OCI-LY1 (cell line): Measurements from ENCODE around the gene LSM2.

Source experiments
- H2AFZ ChIP-seq: fragments of 200-600 bp; sonication (generic), shearing (Covaris generic); 2 replicates; pipeline ENCODE4 v1.6.0; 2014; ENCODE audit warnings: antibody characterized with exemption, mild to moderate bottlenecking, low read length
- H3F3A ChIP-seq: fragments of 200-600 bp; sonication (generic), shearing (Covaris generic); 2 replicates; pipeline ENCODE4 v1.6.0; 2014; ENCODE audit warnings: mild to moderate bottlenecking, antibody characterized with exemption, low read length, moderate library complexity; ENCODE audit not compliant: insufficient read depth
- H3K27ac ChIP-seq: fragments of 200-600 bp; sonication (generic); 2 replicates; pipeline ENCODE4 v1.5.1; 2014; ENCODE audit warnings: low read length, mixed run types, mild to moderate bottlenecking, low read depth; ENCODE audit not compliant: poor library complexity, severe bottlenecking
- H3K27me3 ChIP-seq: fragments of 200-600 bp; sonication (generic); 2 replicates; pipeline ENCODE4 v1.6.0; 2014; ENCODE audit warnings: antibody characterized with exemption, mild to moderate bottlenecking, low read length, moderate library complexity; ENCODE audit not compliant: insufficient read depth
- H3K36me3 ChIP-seq: fragments of 200-600 bp; sonication (generic); 2 replicates; pipeline ENCODE4 v1.6.1; 2014; ENCODE audit warnings: mild to moderate bottlenecking, antibody characterized with exemption, low read length, moderate library complexity, mixed read lengths; ENCODE audit not compliant: insufficient read depth
- H3K4me1 ChIP-seq: fragments of 200-600 bp; sonication (generic); 2 replicates; pipeline ENCODE4 v1.5.1; 2014; ENCODE audit warnings: mild to moderate bottlenecking, low read length, moderate library complexity; ENCODE audit not compliant: insufficient read depth, severe bottlenecking
- H3K4me2 ChIP-seq: fragments of 200-600 bp; sonication (generic), shearing (Covaris generic); 2 replicates; pipeline ENCODE4 v1.6.1; 2014; ENCODE audit warnings: low read length
- H3K4me3 ChIP-seq: fragments of 200-600 bp; sonication (generic); 2 replicates; pipeline ENCODE4 v1.5.1; 2014; ENCODE audit warnings: low read length, low read depth, mild to moderate bottlenecking, mixed read lengths; ENCODE audit not compliant: poor library complexity, severe bottlenecking
- H3K79me2 ChIP-seq: fragments of 200-600 bp; shearing (Covaris generic); 2 replicates; pipeline ENCODE4 v1.6.1; 2016; ENCODE audit warnings: mixed run types, low read length, mixed read lengths; ENCODE audit not compliant: insufficient read depth
- H3K9ac ChIP-seq: fragments of 200-600 bp; sonication (generic), shearing (Covaris generic); 2 replicates; pipeline ENCODE4 v1.6.1; 2014; ENCODE audit warnings: mild to moderate bottlenecking, low read length, mixed read lengths
- H3K9me2 ChIP-seq: fragments of 200-600 bp; sonication (generic), shearing (Covaris generic); 2 replicates; pipeline ENCODE4 v1.6.1; 2014; ENCODE audit warnings: low read depth, mild to moderate bottlenecking, low read length, mixed read lengths
- H3K9me3 ChIP-seq: fragments of 200-600 bp; shearing (Covaris generic); 2 replicates; pipeline ENCODE4 v1.6.1; 2014; ENCODE audit warnings: low read length, mixed read lengths
- H4K20me1 ChIP-seq: fragments of 200-600 bp; sonication (generic), shearing (Covaris generic); 2 replicates; pipeline ENCODE4 v1.6.0; 2016; ENCODE audit warnings: mild to moderate bottlenecking, low read length; ENCODE audit not compliant: insufficient read depth
- EZH2 ChIP-seq: fragments of 200-600 bp; sonication (generic), shearing (Covaris generic); IDR thresholded peaks from 2 replicates; pipeline ENCODE4 v1.8.0; 2017; ENCODE audit warnings: borderline replicate concordance, mixed run types, mild to moderate bottlenecking, antibody characterized with exemption, low read length, moderate library complexity, mixed read lengths
- TF ChIP-seq, protein P1 (sequence below): fragments of 200-600 bp; sonication (generic), shearing (Covaris generic); IDR thresholded peaks from 2 replicates; pipeline ENCODE4 v1.5.1; 2017; ENCODE audit warnings: mild to moderate bottlenecking, antibody characterized with exemption, low read length, moderate library complexity, mixed read lengths

LSM2 gene

DNA sequence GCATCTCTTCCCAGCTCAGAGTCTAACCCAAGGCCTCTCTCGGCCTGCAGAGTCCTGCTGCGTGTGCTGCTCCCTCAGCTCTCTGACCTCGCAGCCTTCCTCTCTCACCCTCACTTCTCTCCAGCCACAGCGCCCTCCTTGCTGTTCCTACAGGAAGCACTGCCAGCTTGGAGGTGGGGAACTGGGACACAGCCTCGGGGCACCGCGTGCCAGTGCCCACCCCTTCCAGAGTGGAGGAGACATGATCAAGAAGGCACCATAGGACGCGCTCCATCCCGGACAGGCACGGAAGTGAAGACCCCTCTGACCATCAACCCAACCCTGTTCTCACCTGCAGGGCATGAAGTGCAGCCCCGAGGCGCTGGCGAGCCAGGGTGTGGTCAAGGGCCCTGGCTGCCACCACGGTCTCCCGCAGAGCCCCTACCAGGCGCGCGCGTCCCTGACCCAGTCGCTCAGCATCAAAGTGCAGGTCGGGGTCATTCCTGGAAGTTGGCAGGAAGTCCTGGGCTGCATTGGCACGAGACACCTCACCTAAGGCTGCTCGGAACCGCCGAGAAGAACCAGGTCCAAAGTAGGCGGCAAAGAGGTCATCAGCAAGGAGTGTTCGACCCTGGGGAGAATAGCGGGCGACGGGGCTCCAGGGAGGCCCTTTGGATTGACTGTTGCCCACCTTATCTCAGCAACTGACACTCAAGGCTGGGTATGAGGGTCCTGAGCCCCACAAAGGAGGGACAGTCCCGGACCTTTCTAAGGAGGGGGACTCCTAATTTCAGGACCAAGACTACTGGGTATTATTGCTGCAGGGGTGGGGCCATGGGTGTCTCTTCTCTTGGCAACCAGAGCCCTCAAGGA is 30.9 kb downstream of the LSM2 start:
- peaks cover 9% of the 10 kb centered on the region for H3K4me1 ChIP-seq
- no peaks in the 10 kb centered on the region for H3K9me2 ChIP-seq
- H3K9ac ChIP-seq = no peak overlapping the region
- H3K36me3 ChIP-seq = peaks cover 34% of the 10 kb centered on the region
- H4K20me1 ChIP-seq = no peaks in the 10 kb centered on the region
- H3K27ac ChIP-seq = no peak overlapping the region
- no peaks in the 10 kb centered on the region for H3K79me2 ChIP-seq
- H3F3A ChIP-seq = no peaks in the 10 kb centered on the region
- H2AFZ ChIP-seq = no peak overlapping the region
- no peaks in the 10 kb centered on the region for H3K9me3 ChIP-seq
- TF ChIP-seq, protein P1, sequence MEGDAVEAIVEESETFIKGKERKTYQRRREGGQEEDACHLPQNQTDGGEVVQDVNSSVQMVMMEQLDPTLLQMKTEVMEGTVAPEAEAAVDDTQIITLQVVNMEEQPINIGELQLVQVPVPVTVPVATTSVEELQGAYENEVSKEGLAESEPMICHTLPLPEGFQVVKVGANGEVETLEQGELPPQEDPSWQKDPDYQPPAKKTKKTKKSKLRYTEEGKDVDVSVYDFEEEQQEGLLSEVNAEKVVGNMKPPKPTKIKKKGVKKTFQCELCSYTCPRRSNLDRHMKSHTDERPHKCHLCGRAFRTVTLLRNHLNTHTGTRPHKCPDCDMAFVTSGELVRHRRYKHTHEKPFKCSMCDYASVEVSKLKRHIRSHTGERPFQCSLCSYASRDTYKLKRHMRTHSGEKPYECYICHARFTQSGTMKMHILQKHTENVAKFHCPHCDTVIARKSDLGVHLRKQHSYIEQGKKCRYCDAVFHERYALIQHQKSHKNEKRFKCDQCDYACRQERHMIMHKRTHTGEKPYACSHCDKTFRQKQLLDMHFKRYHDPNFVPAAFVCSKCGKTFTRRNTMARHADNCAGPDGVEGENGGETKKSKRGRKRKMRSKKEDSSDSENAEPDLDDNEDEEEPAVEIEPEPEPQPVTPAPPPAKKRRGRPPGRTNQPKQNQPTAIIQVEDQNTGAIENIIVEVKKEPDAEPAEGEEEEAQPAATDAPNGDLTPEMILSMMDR = no peak
- TF ChIP-seq EZH2 = no peak
- no peak overlapping the region for H3K4me3 ChIP-seq
- no peak overlapping the region for H3K4me2 ChIP-seq
- H3K27me3 ChIP-seq = no peaks in the 10 kb centered on the region

DNA sequence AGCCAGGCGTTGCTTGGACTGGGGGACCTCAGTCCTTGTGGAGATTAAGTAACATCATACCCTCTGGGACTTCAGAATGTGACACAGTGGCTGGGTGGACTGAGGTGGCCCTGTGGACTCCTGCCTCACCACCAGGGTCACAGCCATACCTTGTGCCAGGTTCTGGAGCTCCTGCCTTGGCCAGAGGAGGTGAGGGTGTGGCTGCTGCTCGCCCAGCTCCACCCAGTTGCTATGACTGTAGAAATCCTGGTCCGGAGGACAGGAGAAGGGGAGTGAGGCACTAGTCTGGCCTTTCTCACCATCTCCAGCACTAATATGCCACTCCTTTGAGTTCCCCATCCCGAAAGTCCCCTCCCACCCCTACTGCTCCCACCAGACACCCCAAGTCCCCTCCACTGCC is 31.6 kb downstream of the LSM2 start:
- Histone ChIP-seq H3K9me2 (no peaks in the 10 kb centered on the region), H2AFZ (no peak overlapping the region), H3K4me1 (peaks cover 9% of the 10 kb centered on the region), H3K79me2 (no peaks in the 10 kb centered on the region), H3K36me3 (peaks cover 27% of the 10 kb centered on the region), H3K4me3 (no peak overlapping the region), H3F3A (no peaks in the 10 kb centered on the region), H3K4me2 (no peak overlapping the region), H3K27ac (no peak overlapping the region), H3K9ac (no peak overlapping the region), H3K9me3 (no peaks in the 10 kb centered on the region), H3K27me3 (no peaks in the 10 kb centered on the region), H4K20me1 (no peaks in the 10 kb centered on the region)
- no peak for TF ChIP-seq EZH2
- TF ChIP-seq, protein P1 = no peak

DNA sequence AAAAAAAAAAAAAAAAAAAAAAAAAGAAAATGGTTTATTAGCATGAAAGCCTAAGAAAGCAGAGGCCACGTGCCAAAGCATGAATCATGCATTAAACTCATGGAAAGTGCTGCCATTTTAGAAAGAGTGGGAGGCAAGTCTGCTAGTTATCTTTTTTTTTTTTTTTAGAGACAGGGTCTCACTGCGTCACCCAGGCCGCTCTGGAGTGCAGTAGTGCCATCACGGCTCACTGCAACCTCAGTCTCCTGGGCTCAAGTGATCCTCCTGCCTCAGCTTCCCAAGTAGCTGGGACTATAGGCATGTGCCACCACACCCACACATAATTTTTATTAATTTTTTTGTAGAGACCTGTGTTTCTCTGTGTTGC is 34.8 kb downstream of the LSM2 start:
- no peaks in the 10 kb centered on the region for H3K9me2 ChIP-seq
- no peak for TF ChIP-seq EZH2
- TF ChIP-seq, protein P1 = no peak
- H3F3A ChIP-seq = no peaks in the 10 kb centered on the region
- no peak overlapping the region for H3K9ac ChIP-seq
- H3K4me3 ChIP-seq = no peak overlapping the region
- H3K36me3 ChIP-seq = no peaks in the 10 kb centered on the region
- no peaks in the 10 kb centered on the region for H3K27me3 ChIP-seq
- H3K4me2 ChIP-seq = no peak overlapping the region
- peaks cover 3% of the 10 kb centered on the region for H3K4me1 ChIP-seq
- H4K20me1 ChIP-seq = no peaks in the 10 kb centered on the region
- H3K79me2 ChIP-seq = no peaks in the 10 kb centered on the region
- no peak overlapping the region for H3K27ac ChIP-seq
- H2AFZ ChIP-seq = no peak overlapping the region
- H3K9me3 ChIP-seq = no peaks in the 10 kb centered on the region
